Chondrocyte (in vitro differentiated cells): Measurements from ENCODE around the gene KCNQ4. TPM values are rescaled to one million over a fixed set of nuclear protein-coding genes. Genes with fewer than 3 reads are reported as not detected.

ENCODE experiments used
- DNase-seq: peaks from one replicate; pipeline ENCODE4 v3.0.0; 2021; ENCODE audit warnings: mixed read lengths, low spot score
- H3K27ac Mint-ChIP-seq: one replicate; pipeline ENCODE4 v1.8.0; 2021; ENCODE audit warnings: mild to moderate bottlenecking, moderate library complexity, mixed read lengths; ENCODE audit not compliant: unreplicated experiment
- H3K27me3 Mint-ChIP-seq: 2 replicates; pipeline ENCODE4 v1.8.0; 2021; ENCODE audit warnings: low read depth, mixed read lengths
- H3K36me3 Mint-ChIP-seq: 2 replicates; pipeline ENCODE4 v1.8.0; 2021; ENCODE audit warnings: low read depth, mixed read lengths
- H3K4me1 Mint-ChIP-seq: 2 replicates; pipeline ENCODE4 v1.8.0; 2021; ENCODE audit warnings: low read depth, mild to moderate bottlenecking, mixed read lengths
- H3K4me3 Mint-ChIP-seq: one replicate; pipeline ENCODE4 v1.8.0; 2021; ENCODE audit warnings: mild to moderate bottlenecking, moderate library complexity, mixed read lengths; ENCODE audit not compliant: unreplicated experiment
- H3K9me3 Mint-ChIP-seq: 2 replicates; pipeline ENCODE4 v1.8.0; 2021; ENCODE audit warnings: low read depth, mixed read lengths
- total RNA-seq: library from RNA; stranded (reverse); gene quantifications from 3 replicates; pipeline ENCODE4 v1.2.1, GENCODE V29; 2021
- TF ChIP-seq, protein P1 (sequence below): fragments of 200-600 bp; sonication (generic); IDR thresholded peaks from 2 replicates; pipeline ENCODE4 v1.5.0; 2021; ENCODE audit warnings: antibody characterized with exemption, mild to moderate bottlenecking, moderate library complexity

KCNQ4 gene
- total RNA-seq, 1 donor from 2014 or later = 3.4 TPM

DNA sequence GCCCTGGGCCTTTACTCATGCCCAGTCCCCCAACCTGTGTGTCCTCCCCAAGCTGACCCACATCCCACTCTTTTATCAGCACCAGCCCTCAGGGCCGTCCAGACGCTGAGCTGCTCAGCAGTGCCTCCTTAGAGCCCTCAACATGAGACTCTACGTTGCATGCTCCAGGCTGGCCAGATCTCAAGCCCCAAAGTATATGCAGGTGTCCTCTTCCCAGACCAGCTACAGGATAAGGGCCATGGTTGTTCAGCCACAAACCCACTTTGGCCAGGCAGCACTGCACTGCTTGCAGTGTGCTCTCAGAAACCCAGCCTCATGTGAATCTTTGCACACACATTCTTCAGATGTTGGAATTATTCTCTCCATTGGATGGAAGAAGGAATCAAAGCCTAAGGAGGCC, 72.5 kb downstream of the KCNQ4 start:
- no peak overlapping the region for H3K4me3 Mint-ChIP-seq
- H3K27me3 Mint-ChIP-seq = no peaks in the 10 kb centered on the region
- H3K4me1 Mint-ChIP-seq = peaks cover 18% of the 10 kb centered on the region
- no peaks in the 10 kb centered on the region for H3K36me3 Mint-ChIP-seq
- no peaks in the 10 kb centered on the region for H3K9me3 Mint-ChIP-seq
- DNase-seq = no peak
- TF ChIP-seq, protein P1, sequence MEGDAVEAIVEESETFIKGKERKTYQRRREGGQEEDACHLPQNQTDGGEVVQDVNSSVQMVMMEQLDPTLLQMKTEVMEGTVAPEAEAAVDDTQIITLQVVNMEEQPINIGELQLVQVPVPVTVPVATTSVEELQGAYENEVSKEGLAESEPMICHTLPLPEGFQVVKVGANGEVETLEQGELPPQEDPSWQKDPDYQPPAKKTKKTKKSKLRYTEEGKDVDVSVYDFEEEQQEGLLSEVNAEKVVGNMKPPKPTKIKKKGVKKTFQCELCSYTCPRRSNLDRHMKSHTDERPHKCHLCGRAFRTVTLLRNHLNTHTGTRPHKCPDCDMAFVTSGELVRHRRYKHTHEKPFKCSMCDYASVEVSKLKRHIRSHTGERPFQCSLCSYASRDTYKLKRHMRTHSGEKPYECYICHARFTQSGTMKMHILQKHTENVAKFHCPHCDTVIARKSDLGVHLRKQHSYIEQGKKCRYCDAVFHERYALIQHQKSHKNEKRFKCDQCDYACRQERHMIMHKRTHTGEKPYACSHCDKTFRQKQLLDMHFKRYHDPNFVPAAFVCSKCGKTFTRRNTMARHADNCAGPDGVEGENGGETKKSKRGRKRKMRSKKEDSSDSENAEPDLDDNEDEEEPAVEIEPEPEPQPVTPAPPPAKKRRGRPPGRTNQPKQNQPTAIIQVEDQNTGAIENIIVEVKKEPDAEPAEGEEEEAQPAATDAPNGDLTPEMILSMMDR = no peak
- H3K27ac Mint-ChIP-seq = no peak overlapping the region

DNA sequence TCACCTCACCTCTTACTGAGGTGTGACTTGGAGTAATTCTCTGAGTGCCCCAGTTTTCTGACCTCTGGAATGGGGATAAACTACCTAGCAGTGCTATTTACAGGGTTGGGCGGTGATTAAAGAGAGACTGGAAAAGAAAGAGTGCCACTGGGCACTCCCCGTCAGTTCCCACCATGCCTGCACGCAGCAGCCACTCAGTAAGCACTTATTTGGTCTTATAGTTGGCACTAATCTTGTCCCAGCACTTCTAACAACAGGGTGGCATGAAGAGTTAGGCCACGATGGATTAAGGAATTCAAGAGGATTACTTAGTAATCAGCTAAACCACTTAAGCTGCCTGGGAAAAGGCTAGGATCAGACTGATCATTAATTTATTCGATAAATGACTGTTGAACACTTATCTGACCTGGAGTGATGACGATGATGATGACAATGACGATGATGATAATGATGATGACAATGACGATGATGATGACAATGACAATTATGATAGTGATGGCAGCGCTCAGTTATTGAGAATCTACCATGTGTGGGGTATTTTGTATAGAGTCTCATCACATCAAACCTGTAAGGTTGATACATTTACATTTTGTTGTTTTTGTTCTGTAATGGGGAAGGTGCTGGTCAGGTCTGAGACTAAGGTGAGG, 73.2 kb downstream of the KCNQ4 start:
- TF ChIP-seq, protein P1 = no peak
- H3K36me3 Mint-ChIP-seq = no peaks in the 10 kb centered on the region

DNA sequence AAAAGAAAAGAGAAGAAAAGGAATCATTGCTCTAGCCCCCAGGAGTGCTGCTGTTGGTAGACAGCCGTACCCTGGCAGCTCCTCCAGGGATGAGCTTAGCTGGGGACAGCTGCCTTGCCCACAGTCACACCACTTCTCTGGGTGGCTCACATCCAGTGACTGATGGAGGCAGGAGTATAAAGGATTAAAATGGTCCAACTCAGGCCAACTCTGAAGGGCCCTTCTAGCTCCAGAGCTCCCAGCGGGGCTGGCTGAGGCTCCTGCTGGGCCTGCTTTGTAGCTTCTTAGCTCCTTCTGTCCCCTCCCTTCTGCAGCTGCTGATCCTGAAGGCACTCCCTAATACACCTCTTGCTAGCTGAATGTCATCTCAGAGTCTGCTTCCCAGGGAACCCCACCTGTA, 74.2 kb downstream of the KCNQ4 start:
- Mint-ChIP-seq H3K4me3 (no peak overlapping the region), H3K27me3 (no peaks in the 10 kb centered on the region), H3K36me3 (no peaks in the 10 kb centered on the region), H3K9me3 (no peaks in the 10 kb centered on the region), H3K27ac (no peak overlapping the region), H3K4me1 (peaks cover 22% of the 10 kb centered on the region)
- no peak for DNase-seq
- TF ChIP-seq, protein P1 = no peak

More for the DNA sequence above, 73.2 kb downstream of the KCNQ4 start:
- Mint-ChIP-seq H3K4me1 (peaks cover 18% of the 10 kb centered on the region), H3K27me3 (no peaks in the 10 kb centered on the region), H3K27ac (no peak overlapping the region), H3K9me3 (no peaks in the 10 kb centered on the region), H3K4me3 (no peak overlapping the region)
- DNase-seq = no peak

DNA sequence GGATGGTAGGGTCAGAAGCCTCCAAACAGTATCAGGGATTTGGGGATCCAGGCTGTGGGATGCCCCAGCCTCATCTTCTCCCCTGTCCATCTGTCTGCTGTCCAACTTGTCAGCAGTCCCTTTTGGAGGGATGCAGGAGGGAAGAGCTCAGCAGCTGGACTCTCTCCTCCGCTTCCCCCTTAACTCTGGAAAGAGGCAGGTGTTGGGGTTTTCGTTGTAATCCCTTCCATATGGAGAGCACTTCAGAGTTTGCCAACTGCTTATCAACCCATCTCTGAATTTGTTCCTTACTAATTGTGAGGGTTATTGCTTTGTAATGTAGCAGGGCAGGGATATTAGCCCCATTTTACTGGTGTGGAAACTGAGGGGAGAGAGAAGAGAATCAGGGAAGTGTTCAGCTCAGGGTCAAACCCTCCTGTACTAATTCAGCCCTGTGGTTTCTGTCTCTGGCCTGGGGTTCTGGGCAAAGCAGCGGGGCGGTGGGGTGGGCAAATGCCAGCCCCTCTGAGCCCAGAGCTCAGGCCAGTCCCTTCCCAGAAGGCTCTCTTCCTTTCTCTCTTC, 75.3 kb downstream of the KCNQ4 start:
- Mint-ChIP-seq H3K36me3 (no peaks in the 10 kb centered on the region), H3K9me3 (no peaks in the 10 kb centered on the region), H3K27ac (peak overlapping the region; percentile 46), H3K4me3 (no peak overlapping the region), H3K27me3 (no peaks in the 10 kb centered on the region), H3K4me1 (peaks cover 29% of the 10 kb centered on the region)
- TF ChIP-seq, protein P1 = no peak
- DNase-seq = no peak

DNA sequence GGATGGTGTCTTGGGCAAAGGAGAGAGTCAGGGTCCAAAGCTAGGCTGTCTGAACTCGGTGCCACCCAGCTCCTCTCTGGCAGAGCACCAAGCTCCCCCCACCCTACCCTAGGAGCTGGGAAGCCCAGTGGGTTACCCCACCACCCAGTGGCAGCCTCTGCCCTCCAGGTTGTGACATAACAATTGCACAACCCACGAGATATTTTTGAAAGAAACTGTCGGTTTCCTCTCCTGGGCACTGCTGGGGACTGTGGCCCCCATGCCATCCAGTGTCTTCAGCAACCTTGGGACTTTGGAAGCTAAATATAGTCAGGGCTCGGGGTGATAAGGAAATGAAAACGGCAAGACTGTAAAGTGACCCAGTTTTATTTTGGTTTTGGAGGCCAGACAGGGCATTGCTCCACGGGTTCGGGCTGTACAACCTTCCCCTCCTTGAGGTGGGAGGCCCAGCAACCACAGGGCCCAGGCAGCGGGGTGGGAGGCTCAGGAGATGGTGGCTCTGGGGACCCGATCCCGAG, 77.2 kb downstream of the KCNQ4 start:
- peak overlapping the region; percentile 80 for H3K4me3 Mint-ChIP-seq
- no peaks in the 10 kb centered on the region for H3K9me3 Mint-ChIP-seq
- peaks cover 34% of the 10 kb centered on the region for H3K4me1 Mint-ChIP-seq
- DNase-seq = no peak
- TF ChIP-seq, protein P1 = no peak
- H3K36me3 Mint-ChIP-seq = no peaks in the 10 kb centered on the region
- peak overlapping the region; percentile 63 for H3K27ac Mint-ChIP-seq
- no peaks in the 10 kb centered on the region for H3K27me3 Mint-ChIP-seq
